Gastroesophageal sphincter (tissue), 3 donors: ENCODE results near the gene NFASC.

Source experiments
- EP300 ChIP-seq: sonication (generic); formaldehyde crosslinking; IDR thresholded peaks from one replicate; pipeline ENCODE4 v1.6.1; 2017; ENCODE audit warnings: antibody characterized with exemption, mild to moderate bottlenecking
- POLR2A ChIP-seq, 2 donors: fragments of 450-650 bp; IDR thresholded peaks; one replicate each; pipeline ENCODE4 v1.6.1; 2017; ENCODE audit warnings: antibody characterized with exemption in 2 of 2, mild to moderate bottlenecking in 2 of 2, moderate library complexity in 1 of 2
- POLR2AphosphoS5 ChIP-seq: sonication (generic); formaldehyde crosslinking; IDR thresholded peaks from one replicate; pipeline ENCODE4 v1.6.1; 2017; ENCODE audit warnings: antibody characterized with exemption
- TF ChIP-seq, protein P1 (sequence below), 4 experiments: fragments of 200-600 bp in 2 of 4; fragments of 450-650 bp in 2 of 4; sonication (generic) in 1 of 4; IDR thresholded peaks; one replicate each; pipeline ENCODE4 v1.5.1; 2017 to 2019; ENCODE audit warnings: antibody characterized with exemption in 4 of 4, mild to moderate bottlenecking in 2 of 4, moderate library complexity in 2 of 4

GRCh38 chr1:205003358-205004131 lies 132.9 kb downstream of the NFASC start:
- TF ChIP-seq, protein P1, sequence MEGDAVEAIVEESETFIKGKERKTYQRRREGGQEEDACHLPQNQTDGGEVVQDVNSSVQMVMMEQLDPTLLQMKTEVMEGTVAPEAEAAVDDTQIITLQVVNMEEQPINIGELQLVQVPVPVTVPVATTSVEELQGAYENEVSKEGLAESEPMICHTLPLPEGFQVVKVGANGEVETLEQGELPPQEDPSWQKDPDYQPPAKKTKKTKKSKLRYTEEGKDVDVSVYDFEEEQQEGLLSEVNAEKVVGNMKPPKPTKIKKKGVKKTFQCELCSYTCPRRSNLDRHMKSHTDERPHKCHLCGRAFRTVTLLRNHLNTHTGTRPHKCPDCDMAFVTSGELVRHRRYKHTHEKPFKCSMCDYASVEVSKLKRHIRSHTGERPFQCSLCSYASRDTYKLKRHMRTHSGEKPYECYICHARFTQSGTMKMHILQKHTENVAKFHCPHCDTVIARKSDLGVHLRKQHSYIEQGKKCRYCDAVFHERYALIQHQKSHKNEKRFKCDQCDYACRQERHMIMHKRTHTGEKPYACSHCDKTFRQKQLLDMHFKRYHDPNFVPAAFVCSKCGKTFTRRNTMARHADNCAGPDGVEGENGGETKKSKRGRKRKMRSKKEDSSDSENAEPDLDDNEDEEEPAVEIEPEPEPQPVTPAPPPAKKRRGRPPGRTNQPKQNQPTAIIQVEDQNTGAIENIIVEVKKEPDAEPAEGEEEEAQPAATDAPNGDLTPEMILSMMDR (IDR thresholded peaks at IDR 0.05) = no peak
- TF ChIP-seq POLR2A (IDR thresholded peaks at IDR 0.05) (no peak), EP300 (no peak), POLR2AphosphoS5 (no peak)
